ENCODE results near the gene C14orf93.
"Not testable (repeated sequence)": the region's sequence is repeated elsewhere in the genome, so short reads cannot be mapped to it uniquely, and the experiment has no call there.

C14orf93 gene

DNA sequence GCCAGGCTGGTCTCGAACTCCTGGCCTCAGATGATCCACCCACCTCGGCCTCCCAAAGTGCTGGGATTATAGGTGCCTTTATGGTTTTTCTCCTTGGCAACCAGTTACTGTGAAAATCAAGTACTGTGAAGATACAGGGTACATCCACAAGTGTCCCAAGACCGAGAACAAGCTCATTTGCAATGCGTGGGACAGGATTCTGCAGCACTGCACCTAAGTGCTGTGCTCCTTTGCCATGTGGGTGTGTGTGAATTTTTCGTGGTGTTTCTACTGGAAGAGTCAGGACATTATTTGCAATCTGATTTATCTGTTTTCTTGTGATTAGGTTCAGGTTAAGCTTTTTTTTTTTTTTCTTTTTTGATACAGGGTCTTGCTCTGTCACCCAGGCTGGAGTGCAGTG is 7.1 kb upstream of the C14orf93 start:
- no peak for DNase-seq (ENCODE audit: extremely low spot score)
- ChIA-PET CTCF (interaction anchor here (0.6 to 2.9 kb wide), 3 partner anchors 10 to 52 kb away, joined by 3 to 10 read pairs (median 8); no protein-coding TSS in a partner anchor), POLR2A (interaction anchor here (1.0 to 2.5 kb wide), 2 partner anchors 10 to 20 kb away, joined by 3 to 21 read pairs; no protein-coding TSS in a partner anchor)
- TF ChIP-seq FOXM1 (IDR thresholded peaks at IDR 0.05; ENCODE audit: borderline replicate concordance) (no peak), ELF4 (IDR thresholded peaks at IDR 0.05) (no peak), HDGF (IDR thresholded peaks at IDR 0.05; ENCODE audit: borderline replicate concordance) (no peak), SUZ12 (IDR thresholded peaks at IDR 0.05) (no peak), SP1 (IDR thresholded peaks at IDR 0.05) (no peak), NFRKB (IDR thresholded peaks at IDR 0.05) (no peak), BHLHE40 (IDR thresholded peaks at IDR 0.05; ENCODE audit: borderline replicate concordance) (no peak), FOXK2 (IDR thresholded peaks at IDR 0.05) (no peak), TARDBP (IDR thresholded peaks at IDR 0.05) (no peak), ZNF384 (IDR thresholded peaks at IDR 0.05) (no peak), CTBP1 (IDR thresholded peaks at IDR 0.05; ENCODE audit: borderline replicate concordance) (no peak), ARNT (IDR thresholded peaks at IDR 0.05) (no peak), FOXA1 (IDR thresholded peaks at IDR 0.05) (no peak), LEF1 (IDR thresholded peaks at IDR 0.05; ENCODE audit: borderline replicate concordance) (no peak), L3MBTL2 (conservative IDR thresholded peaks at IDR 0.05) (no peak), PKNOX1 (IDR thresholded peaks at IDR 0.05) (no peak)

- POLR2A ChIA-PET = interaction anchor here (1.1 to 1.4 kb wide), 2 partner anchors 8 to 10 kb away, joined by 4 to 5 read pairs; no protein-coding TSS in a partner anchor
- CTCF ChIA-PET = interaction anchor here (2.9 kb wide), 1 partner anchor 9 kb away, joined by 8 read pairs; no protein-coding TSS in a partner anchor
Measured at GRCh38 chr14:23015618-23016017, 5.7 kb upstream of the C14orf93 start.

DNA sequence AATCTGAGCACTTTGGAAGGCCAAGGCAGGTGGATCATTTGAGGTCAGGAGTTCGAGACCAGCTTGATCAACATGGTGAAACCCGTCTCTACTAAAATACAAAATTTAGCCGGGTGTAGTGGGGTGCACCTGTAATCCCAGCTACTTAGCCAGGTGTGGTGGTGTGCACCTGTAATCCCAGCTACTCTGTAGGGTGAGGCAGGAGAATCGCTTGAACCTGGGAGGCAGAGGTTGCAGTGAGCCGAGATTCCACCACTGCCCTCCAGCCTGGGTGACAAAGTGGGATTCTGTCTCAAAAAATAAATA is 3.8 kb upstream of the C14orf93 start:
- CTCF ChIA-PET; DNase-seq (ENCODE audit: extremely low spot score): not testable (repeated sequence)
- POLR2A ChIA-PET = interaction anchor here (0.7 to 1.8 kb wide), 4 partner anchors 11 to 81 kb away, joined by 3 to 5 read pairs (median 3); partner anchors contain the start of genes ACIN1 and AJUBA

More at GRCh38 chr14:23015618-23016017, 5.7 kb upstream of the C14orf93 start:
- TF ChIP-seq NFRKB (IDR thresholded peaks at IDR 0.05) = no peak
- no peak for TF ChIP-seq CTBP1 (IDR thresholded peaks at IDR 0.05; ENCODE audit: borderline replicate concordance)
- no peak for TF ChIP-seq ARNT (IDR thresholded peaks at IDR 0.05)
- no peak for TF ChIP-seq BHLHE40 (IDR thresholded peaks at IDR 0.05; ENCODE audit: borderline replicate concordance)
- no peak for TF ChIP-seq FOXA1 (IDR thresholded peaks at IDR 0.05)
- no peak for TF ChIP-seq HDGF (IDR thresholded peaks at IDR 0.05; ENCODE audit: borderline replicate concordance)
- TF ChIP-seq ELF4 (IDR thresholded peaks at IDR 0.05) = no peak
- TF ChIP-seq TARDBP (IDR thresholded peaks at IDR 0.05) = no peak
- DNase-seq (ENCODE audit: extremely low spot score) = no peak

DNA sequence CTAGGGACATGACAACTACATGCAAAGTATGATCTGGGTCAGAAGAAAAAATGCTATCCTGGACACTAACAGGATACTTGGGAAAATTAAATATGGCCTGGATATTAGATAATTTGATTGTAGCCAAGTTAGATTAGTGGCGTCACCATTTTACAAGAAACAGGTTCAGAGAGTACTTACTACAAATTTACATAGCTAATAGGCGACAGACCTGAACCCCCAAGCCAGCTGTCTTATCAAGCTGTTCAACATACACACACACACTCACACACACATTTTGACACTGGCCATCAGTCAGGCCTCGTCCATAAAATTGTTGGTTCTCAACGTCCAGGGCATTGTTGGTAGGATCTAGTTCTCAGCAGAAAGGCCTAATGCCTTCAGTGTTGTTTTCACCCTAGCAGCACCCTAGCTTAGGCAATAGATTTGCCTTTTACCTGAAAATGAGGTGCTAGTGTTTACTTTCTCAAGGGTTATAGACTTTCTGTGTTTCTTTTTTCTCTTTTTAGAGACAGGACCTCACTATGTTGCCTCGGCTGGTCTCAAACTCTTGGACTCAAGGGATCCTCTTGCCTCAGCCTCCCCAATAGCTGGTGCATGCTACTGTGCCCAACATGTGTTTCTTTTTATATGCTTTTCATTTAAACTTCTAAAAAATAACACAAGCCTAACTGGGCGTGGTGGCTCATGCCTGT is 3.3 kb upstream of the C14orf93 start:
- TF ChIP-seq HDGF (IDR thresholded peaks at IDR 0.05; ENCODE audit: borderline replicate concordance) (no peak), CTBP1 (IDR thresholded peaks at IDR 0.05; ENCODE audit: borderline replicate concordance) (no peak), SUZ12 (IDR thresholded peaks at IDR 0.05) (no peak), FOXA1 (IDR thresholded peaks at IDR 0.05) (no peak), FOXK2 (IDR thresholded peaks at IDR 0.05) (no peak), PKNOX1 (IDR thresholded peaks at IDR 0.05) (no peak), ELF4 (IDR thresholded peaks at IDR 0.05) (no peak), LEF1 (IDR thresholded peaks at IDR 0.05; ENCODE audit: borderline replicate concordance) (no peak), ZNF384 (IDR thresholded peaks at IDR 0.05) (no peak), ARNT (IDR thresholded peaks at IDR 0.05) (no peak), NFRKB (IDR thresholded peaks at IDR 0.05) (no peak), L3MBTL2 (conservative IDR thresholded peaks at IDR 0.05) (no peak)
- POLR2A ChIA-PET = interaction anchor here (0.7 to 1.8 kb wide), 3 partner anchors 11 to 81 kb away, joined by 3 to 5 read pairs (median 3); partner anchors contain the start of gene ACIN1
- CTCF ChIA-PET = no interaction called here
- no peak for DNase-seq (ENCODE audit: extremely low spot score)

DNA sequence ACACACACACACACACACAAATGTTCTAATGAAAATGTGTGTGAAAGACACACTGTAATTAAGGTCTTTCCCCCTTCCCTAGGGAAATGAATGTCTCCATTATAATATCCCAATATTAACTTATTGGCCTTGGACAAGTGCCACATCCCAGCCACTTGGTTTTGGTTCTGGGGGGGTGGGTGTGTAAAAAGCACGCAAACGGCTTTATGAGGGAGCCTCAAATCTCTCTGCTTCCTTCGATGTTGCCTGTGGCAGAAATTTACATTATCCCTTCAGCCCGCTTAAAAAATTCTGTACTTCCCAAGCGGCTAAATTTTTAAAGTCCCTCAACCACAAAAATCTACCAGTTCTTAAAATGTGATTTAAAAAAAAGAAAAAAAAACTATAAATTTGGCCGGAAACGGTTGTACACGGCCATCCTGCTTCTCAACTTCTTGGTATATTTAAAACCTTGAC is 432 bp downstream of the C14orf93 start:
- no peak for DNase-seq (ENCODE audit: extremely low spot score)
- ChIA-PET POLR2A (interaction anchor here (0.9 to 1.2 kb wide), 4 partner anchors 13 to 85 kb away, joined by 3 to 5 read pairs (median 3); partner anchors contain the start of genes ACIN1, C14orf119 and HAUS4), CTCF (no interaction called here)
- TF ChIP-seq ZNF384 (IDR thresholded peaks at IDR 0.05) = peak; percentile 39
- no peak for TF ChIP-seq ARNT (IDR thresholded peaks at IDR 0.05)

GRCh38 chr14:23008831-23009230 is 1.1 kb downstream of the C14orf93 start:
- ChIA-PET CTCF (no interaction called here), POLR2A (interaction anchor here (0.9 to 3.6 kb wide), 5 partner anchors 12 to 86 kb away, joined by 3 to 65 read pairs (median 3); partner anchors contain the start of genes ACIN1, C14orf119 and HAUS4)
- no peak for TF ChIP-seq PKNOX1 (IDR thresholded peaks at IDR 0.05)
- no peak for TF ChIP-seq ELF4 (IDR thresholded peaks at IDR 0.05)
- no peak for TF ChIP-seq NFRKB (IDR thresholded peaks at IDR 0.05)
- TF ChIP-seq CTBP1 (IDR thresholded peaks at IDR 0.05; ENCODE audit: borderline replicate concordance) = no peak
- TF ChIP-seq BHLHE40 (IDR thresholded peaks at IDR 0.05; ENCODE audit: borderline replicate concordance) = no peak
- no peak for TF ChIP-seq SP1 (IDR thresholded peaks at IDR 0.05)
- TF ChIP-seq TARDBP (IDR thresholded peaks at IDR 0.05) = no peak
- TF ChIP-seq ARNT (IDR thresholded peaks at IDR 0.05) = no peak
- no peak for TF ChIP-seq LEF1 (IDR thresholded peaks at IDR 0.05; ENCODE audit: borderline replicate concordance)
- TF ChIP-seq FOXM1 (IDR thresholded peaks at IDR 0.05; ENCODE audit: borderline replicate concordance) = no peak
- TF ChIP-seq ZNF384 (IDR thresholded peaks at IDR 0.05) = no peak
- no peak for TF ChIP-seq FOXK2 (IDR thresholded peaks at IDR 0.05)
- no peak for TF ChIP-seq HDGF (IDR thresholded peaks at IDR 0.05; ENCODE audit: borderline replicate concordance)
- TF ChIP-seq SUZ12 (IDR thresholded peaks at IDR 0.05) = no peak
- no peak for TF ChIP-seq FOXA1 (IDR thresholded peaks at IDR 0.05)
- TF ChIP-seq L3MBTL2 (conservative IDR thresholded peaks at IDR 0.05) = no peak
- no peak for DNase-seq (ENCODE audit: extremely low spot score)
